T-helper 9 cell (primary cell): ENCODE measurements around the gene PLEKHG5.

Source experiments
- DNase-seq: peaks from one replicate; pipeline ENCODE4 v3.0.0-alpha.2; 2020

The PLEKHG5 gene

GRCh38 chr1:6475381-6476133 lies 15.9 kb downstream of the PLEKHG5 start:
- peak; percentile 82 for DNase-seq

GRCh38 chr1:6474815-6475282 lies 16.6 kb downstream of the PLEKHG5 start:
- no peak for DNase-seq

GRCh38 chr1:6473974-6474814 lies 17.3 kb downstream of the PLEKHG5 start:
- no peak for DNase-seq

GRCh38 chr1:6473156-6473555 lies 18.3 kb downstream of the PLEKHG5 start:
- no peak for DNase-seq

GRCh38 chr1:6472391-6472790 lies 19.1 kb downstream of the PLEKHG5 start:
- no peak for DNase-seq

GRCh38 chr1:6471970-6472368 lies 19.5 kb downstream of the PLEKHG5 start:
- no peak for DNase-seq

- no peak for DNase-seq
Observed at GRCh38 chr1:6471086-6471969, 20.1 kb downstream of the PLEKHG5 start.

- DNase-seq: no peak
Observed at GRCh38 chr1:6470132-6471085, 21.1 kb downstream of the PLEKHG5 start.

- no peak for DNase-seq
Observed at GRCh38 chr1:6468729-6469461, 22.6 kb downstream of the PLEKHG5 start.

- DNase-seq: no peak
Observed at GRCh38 chr1:6467744-6468688, 23.5 kb downstream of the PLEKHG5 start.

GRCh38 chr1:6467224-6467623 lies 24.2 kb downstream of the PLEKHG5 start:
- DNase-seq: no peak

- no peak for DNase-seq
Observed at GRCh38 chr1:6466751-6467150, 24.7 kb downstream of the PLEKHG5 start.

GRCh38 chr1:6466023-6466422 lies 25.4 kb downstream of the PLEKHG5 start, which contains the start of gene TNFRSF25:
Gene TNFRSF25, minus strand, starts transcription at chr1:6466173. Its CDS starts 66 bp downstream, at chr1:6466107.
- peak; percentile 68 for DNase-seq

GRCh38 chr1:6465461-6466005 lies 25.9 kb downstream of the PLEKHG5 start:
- peak; percentile 45 for DNase-seq

GRCh38 chr1:6464915-6465314 lies 26.6 kb downstream of the PLEKHG5 start:
- DNase-seq: no peak

- DNase-seq: peak; percentile 42
Observed at GRCh38 chr1:6464514-6464836, 27.0 kb downstream of the PLEKHG5 start.

- no peak for DNase-seq
Observed at GRCh38 chr1:6463120-6463412, 28.4 kb downstream of the PLEKHG5 start.

- no peak for DNase-seq
Observed at GRCh38 chr1:6462412-6463119, 28.9 kb downstream of the PLEKHG5 start.
